ENCODE results near the gene LEKR1.
"Not testable (repeated sequence)": the region's sequence is repeated elsewhere in the genome, so short reads cannot be mapped to it uniquely, and the experiment has no call there.

LEKR1 gene

GRCh38 chr3:156826144-156826895 is at the start of gene LEKR1:
LEKR1 (plus strand) TSS chr3:156826353; CDS start chr3:156829330, 2,977 bp downstream.
- DNase-seq (ENCODE audit: low spot score), result peak; percentile 74

GRCh38 chr3:156776871-156777270 is 49.3 kb upstream of the LEKR1 start:
- no peak for DNase-seq (ENCODE audit: low spot score)

DNA sequence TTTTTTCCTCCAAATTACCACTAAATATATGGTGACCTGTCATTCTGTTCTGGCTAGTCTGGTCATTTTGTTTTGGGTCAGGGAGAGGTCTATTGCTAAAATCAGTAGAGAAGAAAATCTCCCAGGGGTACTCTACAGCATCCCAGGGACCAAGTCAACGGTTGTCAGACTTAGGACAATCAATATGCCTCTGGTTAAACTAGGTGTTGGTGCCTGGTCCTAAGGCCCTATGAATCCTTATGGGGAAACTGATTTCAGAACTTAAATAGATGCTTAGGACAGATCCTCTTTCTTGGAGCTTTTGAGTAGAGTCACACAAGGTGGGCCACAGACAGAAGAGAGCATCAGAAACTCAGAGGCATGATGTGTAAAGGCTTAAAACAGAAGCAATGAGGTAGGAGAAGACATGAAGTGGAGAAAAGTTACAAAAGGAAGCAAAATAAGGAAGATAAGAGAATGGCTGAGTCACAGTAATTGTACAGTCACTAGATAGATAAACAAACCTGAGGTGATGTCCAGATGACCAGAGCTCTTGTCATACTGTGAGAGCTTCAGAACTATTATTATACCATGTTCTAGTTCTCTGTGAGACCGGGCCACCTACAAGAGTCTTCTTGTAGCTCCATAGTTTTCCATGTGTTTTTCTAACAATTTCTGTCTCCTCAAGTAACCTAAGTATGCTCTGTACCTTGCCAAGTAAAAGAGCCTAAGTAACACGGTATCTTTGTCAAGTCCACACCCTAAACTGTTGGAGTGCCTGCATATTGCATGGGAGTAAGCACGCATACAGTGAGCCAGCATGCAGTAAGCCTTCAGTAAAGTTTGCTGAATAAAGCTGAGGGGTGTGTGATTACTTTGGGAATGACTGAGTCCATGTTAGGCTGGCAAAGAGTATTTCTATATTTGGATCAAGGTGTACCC is 44.6 kb upstream of the LEKR1 start:
- DNase-seq (ENCODE audit: low spot score), result no peak

DNA sequence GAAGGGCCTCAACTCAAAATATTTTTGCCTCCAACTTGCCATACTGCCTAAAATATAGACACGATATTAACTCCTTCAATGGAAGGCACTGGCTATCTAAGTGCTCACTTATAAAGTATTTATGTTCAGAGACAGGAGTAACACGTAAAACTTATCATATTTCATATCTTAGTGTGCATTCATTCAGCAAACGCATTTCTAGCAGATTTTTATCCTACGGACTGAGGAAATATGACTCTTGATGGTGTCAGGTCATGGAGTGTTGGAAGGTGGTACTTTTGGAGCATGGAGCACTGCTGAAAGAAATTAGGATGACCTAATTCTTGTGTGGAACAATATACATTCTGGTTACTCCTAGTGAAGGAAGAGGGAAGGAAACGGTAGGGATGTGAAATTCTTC is 43.8 kb upstream of the LEKR1 start:
- no peak for DNase-seq (ENCODE audit: low spot score)

- DNase-seq (ENCODE audit: low spot score), result no peak
These were observed 43.2 kb upstream of the LEKR1 start for GRCh38 chr3:156782921-156783320.

GRCh38 chr3:156787001-156787400 is 39.2 kb upstream of the LEKR1 start:
- peak; percentile 19 for DNase-seq (ENCODE audit: low spot score)

DNA sequence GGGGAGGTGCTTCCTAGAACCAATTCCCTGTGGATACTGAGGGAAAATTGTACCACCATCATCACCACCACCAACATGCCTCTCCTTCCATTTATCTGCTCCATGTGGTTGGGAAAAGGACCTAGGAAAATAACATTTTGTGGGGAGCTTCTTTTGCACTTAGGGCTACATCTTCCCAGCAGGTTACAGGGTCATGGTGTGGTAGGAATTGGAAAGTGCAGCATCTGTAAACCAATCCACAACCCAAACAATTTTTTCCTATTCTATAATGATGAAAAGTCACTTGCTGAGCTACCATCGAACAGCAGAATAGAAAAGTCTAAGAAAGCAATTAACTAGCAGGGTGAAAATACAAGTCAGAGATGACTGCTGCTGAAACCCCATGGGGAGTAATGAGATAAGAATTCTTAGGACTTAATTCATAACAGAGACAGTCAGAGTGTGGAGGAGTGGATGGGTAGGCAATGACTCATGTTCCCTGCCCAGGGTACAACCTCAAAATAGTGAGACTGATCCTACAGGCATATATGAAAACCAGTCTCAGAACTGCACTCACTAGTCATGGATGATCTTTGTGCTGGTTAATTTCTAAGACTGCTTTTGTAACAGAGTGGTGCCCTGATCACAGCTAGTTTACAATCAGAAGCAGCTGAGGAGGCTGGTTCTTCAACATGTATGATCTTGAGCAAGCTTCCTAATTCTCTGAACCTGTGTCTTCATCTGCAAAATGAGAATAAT is 38.1 kb upstream of the LEKR1 start:
- peak; percentile 71 for DNase-seq (ENCODE audit: low spot score)

DNA sequence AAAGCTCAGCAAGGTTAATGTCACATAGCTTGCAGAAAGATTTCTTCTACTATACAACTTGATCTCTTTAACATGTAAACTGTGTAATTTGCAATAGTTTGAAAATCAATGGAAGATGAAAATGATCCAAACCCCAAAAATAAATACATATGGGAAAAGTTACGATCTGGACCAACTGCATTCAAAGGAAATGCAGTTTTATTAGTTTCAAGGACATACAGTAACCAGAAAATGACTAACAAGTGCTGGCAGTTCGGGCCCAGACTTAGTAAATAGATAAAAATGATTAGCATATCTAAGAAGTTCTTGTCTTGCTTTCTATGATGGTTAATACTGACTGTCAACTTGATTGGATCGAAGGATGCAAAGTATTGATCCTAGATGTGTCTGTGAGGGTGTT is 37.3 kb upstream of the LEKR1 start:
- no peak for DNase-seq (ENCODE audit: low spot score)

- DNase-seq (ENCODE audit: low spot score), result no peak
These were observed 36.0 kb upstream of the LEKR1 start for GRCh38 chr3:156790156-156790555.

DNA sequence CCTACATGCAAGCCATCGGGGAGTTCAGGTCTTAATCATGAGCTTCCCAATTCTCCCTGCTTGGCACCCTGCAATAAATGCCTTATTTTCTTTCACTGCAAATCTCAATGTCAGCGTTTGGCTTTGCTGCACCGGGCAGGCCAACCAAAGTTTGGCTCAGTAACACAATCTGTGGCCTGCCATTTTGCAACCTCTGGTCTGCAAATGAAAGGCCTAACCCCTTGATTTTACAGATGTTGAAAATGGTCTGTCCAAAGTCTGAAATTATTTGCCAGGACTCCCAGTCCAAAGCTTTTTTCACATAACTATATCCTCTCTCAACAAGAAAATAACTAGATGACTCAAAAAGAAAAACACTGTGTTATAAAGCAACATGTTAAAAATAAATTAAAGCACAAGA is 34.0 kb upstream of the LEKR1 start:
- DNase-seq (ENCODE audit: low spot score), result no peak

DNA sequence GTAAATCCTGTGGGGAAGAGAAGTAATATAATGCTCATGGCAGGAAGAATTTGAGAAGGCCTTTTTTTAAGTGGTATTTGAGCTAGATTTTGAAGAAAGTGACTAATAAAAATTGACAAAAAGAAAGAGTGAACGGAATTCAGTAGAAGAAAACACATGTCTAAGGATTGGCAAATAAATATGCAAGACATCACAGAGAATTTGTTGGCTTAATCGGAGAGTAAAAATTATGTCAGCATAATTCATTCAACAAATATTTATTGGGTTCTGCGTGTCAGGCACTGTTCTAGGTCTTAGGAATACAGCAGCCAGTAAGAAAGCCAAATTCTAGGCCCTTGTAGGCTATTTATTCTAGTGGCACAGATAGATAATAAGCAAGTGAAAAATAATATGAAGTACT is 33.6 kb upstream of the LEKR1 start:
- no peak for DNase-seq (ENCODE audit: low spot score)

DNA sequence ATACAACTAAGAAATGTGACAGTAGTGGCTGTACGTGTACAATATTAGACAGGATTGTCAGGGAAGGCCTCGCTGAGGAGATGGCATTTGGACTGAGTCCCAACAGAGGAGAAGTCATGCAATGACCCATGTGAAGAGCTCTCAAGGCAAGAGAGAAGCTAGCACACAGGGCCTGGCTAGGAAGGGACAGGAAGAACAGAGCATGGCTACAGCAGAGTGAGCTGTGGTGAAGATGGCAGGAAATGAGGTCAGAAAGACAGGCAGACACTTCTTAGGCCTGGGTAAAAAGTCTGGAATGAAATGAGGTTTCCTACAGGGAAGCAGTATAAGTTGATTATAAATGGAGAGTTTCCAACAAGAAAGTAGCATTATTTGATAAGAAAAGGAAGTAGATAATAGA is 33.2 kb upstream of the LEKR1 start:
- no peak for DNase-seq (ENCODE audit: low spot score)

DNA sequence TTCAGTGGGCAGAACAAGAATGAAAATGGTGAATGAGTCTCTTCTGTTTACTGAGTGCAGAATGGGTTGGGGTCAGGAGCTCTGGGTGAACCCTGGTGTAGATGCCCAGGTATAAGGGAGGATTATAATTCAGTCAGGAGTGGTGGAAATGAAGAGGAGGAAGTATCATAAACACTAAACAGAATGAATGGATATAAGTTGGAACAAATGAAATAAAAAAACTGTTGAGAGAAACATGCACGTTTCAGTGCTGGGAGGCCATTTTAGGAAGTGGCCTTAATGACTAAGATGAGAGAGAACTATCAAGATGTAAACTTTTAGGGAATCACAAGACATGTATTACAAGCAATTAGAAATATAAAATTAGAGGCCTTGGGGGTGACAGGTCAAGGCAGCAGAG is 32.8 kb upstream of the LEKR1 start:
- DNase-seq (ENCODE audit: low spot score), result no peak

DNA sequence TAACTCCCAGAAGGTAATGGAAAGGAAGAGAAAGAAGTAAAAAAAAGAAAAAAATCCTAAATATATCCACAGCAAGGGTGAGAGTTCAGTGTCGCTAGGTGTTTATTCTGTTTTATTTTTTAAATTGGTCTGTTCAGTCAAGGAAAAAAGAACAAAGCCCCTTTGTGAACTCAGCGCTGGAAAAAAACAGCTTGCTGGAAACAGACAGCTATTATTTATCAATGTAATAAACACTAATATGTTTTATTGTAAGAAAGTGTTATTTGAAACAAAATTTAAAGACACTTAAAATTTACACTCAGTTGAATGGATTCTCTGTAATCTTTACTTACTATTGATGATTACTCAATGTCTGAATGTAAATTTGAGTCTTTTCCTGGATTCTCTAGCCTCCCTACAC is 32.3 kb upstream of the LEKR1 start:
- no peak for DNase-seq (ENCODE audit: low spot score)

DNA sequence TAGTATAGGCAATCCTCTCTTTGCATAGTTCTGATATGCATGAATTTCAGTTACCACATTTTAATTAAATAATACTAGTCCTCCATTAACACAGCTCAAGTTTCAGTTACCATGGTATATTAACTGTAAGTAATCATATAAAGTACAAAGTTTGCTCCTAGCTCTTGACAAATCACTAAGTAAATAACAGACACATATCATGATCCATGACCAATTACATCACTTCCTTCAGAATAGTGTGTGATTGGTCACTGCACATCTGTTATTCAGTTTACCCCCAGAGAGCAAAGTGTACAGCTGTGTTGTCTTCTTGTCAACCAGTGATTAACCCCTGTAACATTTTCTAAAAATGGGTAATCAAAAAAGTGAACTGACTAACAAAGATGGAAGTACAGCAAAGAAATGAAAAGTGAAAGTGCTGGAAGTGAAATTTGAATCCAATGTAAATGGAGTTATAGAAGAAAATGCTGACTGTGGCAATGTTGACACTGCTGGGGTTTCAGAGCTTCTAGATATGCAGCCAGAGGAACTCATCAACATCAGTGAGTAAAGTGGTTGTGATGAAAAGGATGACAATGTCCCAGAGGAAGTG is 30.2 kb upstream of the LEKR1 start:
- DNase-seq (ENCODE audit: low spot score), result no peak

- DNase-seq (ENCODE audit: low spot score), result no peak
These were observed 28.8 kb upstream of the LEKR1 start for GRCh38 chr3:156797368-156797767.

DNA sequence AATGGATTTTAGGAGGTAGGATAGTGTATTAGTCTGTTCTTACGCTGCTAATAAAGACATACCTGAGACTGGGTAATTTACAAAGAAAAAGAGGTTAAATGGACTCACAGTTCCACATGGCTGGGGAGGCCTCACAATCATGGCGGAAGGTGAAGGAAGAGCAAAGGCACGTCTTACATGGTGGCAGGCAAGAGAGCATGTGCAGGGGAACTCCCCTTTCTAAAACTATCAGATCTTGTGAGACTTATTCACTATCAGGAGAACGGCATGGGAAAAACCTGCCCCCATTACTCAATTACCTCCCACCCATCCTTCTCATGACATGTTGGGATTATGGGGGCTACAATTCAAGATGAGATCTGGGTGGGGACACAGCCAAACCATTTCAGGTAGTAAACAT is 25.9 kb upstream of the LEKR1 start:
- DNase-seq (ENCODE audit: low spot score), result not testable (repeated sequence)

DNA sequence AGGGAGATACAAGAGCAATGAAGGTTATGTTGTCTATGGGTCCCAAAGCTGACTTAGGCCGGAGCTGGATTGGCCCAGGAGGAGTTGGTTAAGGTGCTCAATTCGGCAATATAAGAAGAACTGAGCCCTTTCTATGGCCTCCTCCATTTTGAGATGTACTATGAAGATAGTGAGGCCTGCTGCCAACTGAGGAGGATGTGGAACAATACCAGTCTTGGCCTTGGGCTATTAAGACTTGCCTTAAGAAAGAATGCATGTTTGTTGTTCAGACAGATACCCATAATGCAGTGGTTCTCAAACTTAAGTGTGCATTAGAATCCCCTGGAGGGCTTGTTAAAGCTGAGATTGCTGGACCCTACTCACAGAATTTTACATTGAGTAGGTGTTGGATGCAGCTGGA is 24.4 kb upstream of the LEKR1 start:
- no peak for DNase-seq (ENCODE audit: low spot score)

DNA sequence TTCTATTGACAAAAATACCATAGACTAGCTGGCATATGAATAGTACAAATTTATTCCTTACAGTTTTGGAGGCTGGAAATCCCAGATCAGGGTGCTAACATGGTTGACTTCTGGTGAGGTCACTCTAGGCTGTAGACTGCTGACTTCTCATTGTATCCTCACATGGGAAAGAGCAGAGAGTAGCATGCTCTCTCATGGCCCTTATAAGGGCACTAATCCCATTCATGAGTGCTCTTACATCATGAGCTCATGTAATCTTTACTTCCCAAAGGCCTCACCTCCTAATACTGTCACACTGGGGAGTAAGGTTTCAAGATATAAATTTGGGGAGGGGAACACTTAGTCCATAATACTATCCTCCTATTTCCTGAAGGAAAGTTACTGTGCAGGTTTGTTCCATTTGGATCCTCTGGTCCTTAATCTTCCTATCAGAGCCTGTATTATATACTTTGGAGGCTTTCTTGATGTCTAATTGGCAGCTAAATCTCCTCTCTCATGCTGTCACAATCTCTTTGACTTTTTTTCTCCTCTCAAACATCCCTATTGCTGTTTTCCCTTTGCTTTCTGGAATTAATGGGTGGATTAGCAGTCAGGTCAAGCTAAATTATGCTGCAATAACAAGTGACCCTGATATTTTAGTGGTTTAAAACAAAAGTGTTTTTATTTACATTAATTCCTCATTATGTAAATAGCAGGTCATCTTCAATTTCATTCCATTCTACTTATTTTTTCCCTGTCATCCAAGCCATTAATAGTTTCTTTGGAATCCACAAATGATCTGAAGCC is 23.1 kb upstream of the LEKR1 start:
- no peak for DNase-seq (ENCODE audit: low spot score)

DNA sequence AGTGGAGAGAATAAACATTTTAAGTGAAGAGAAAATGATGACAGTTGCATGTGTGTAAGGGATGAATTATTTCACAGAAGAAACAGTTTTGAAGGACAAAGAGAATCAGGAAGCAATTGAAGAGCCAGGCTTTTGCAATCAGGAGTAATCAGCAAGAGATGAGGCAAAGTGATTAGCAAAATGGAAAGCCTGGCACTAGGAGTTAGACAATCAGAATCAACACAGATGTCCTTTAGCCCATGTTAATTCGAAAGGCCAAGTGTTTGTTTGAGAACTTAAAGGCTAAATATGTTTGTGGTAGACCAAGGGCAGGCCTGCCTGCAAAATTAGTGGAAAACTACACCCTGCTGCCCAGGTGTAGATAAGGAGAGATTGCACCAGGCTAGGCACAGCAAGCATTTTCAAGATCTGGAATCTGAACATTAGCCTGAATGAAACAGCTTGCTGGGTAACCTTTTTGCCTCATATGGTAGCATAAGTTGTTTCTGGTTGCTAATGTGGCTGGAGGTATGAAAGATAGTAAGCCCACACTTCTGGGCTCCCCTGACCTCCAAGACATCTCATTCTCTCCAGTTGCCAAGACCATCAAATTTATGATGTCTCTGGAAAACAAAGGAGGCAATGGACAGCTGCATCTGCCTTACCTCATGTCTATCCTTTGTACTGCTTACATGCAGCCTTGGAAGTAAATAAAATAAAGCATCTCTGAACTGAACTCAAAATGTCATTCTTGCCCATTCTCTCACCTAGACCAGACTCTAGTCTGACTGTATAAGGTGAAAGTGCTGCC is 22.0 kb upstream of the LEKR1 start:
- DNase-seq (ENCODE audit: low spot score), result no peak

DNA sequence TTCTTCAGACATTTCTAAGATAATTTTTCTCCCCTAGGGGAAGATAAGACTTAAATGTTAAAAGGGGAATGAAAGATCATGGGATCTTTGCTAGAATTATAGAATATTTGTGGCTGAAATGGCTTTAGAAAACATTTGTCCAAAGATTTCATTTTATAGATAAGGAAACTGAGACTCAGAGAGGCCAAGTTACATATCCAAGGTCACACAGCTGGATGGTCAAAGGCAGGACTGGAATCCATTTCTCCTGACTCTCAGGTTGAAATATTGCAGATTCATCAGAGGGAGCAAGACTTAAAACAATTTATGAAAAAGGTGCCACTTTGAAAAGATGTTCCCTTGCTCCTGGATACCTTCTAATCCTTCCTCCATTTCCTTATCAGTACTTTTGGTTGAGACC is 19.5 kb upstream of the LEKR1 start:
- no peak for DNase-seq (ENCODE audit: low spot score)

Measured in activated CD4-positive, alpha-beta T cell treated with anti-CD3 and anti-CD28 coated beads, Interleukin-2, Interleukin-4, amounts not matched to agents 100 ng/mL and 50 ng/mL, durations not matched to agents 16 hours and 8 hours (primary cell).